GM18505 (cell line): ENCODE measurements around the gene TMEM138.

Experiments used
- ATAC-seq: cut with Tn5 transposase; IDR thresholded peaks from one replicate; pipeline ENCODE4 v1.9.1; 2021; ENCODE audit not compliant: unreplicated experiment
- POLR2A ChIP-seq: IDR thresholded peaks from 4 replicates; pipeline ENCODE4 v1.6.1; 2011; ENCODE audit warnings: borderline replicate concordance; ENCODE audit not compliant: insufficient read depth, insufficient read length; ENCODE audit errors: extremely low read depth

TMEM138 gene

DNA sequence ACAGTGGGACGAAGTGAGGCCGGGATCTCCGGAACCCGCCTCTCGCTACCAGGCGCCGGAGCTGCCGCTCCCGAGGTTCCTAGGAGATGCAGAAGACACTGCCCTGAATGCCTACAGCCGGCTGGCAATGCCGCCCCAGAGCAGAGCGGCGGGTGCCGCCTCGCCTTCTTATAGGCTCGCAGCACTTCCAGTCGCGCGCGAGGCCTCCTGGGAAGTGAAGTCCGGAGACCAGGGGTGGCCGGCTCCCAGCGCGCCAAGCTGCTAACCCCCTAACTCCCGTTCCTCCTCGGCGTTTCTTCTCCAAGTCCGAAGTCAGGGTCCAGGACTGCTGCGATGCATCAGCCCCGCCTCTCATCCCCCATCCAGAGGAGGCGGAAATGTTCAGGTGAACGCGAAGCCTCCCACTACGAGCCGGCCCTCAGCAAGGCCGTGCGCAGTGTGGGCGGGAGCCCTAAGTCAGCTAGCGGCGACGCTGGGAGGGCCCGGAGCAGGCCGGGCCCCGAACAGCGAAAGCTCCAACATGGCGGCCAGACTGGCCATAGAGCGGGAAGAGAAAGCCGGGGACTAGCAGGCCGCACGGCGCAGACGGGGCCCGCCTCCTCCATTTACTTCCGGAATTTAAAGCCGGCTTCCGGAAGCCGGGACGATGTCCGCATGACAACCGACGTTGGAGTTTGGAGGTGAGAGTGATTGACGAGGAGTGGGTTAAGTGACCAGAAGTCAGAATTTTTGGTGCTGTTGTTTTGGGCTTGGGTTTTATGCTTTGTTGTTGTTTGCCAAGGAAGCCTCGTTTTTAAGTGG is at the start of gene TMEM138, which contains the start of gene CYB561A3:
Gene TMEM138 (plus strand): TSS at position 634 of the 801 bp plus-strand sequence. CDS start 2,017 bp downstream, outside the sequence.
Gene CYB561A3 (minus strand): TSS at position 142 of the 801 bp plus-strand sequence. CDS start 5,169 bp downstream, outside the sequence.
- peak; percentile 99 for TF ChIP-seq POLR2A
- ATAC-seq: peak; percentile 77

DNA sequence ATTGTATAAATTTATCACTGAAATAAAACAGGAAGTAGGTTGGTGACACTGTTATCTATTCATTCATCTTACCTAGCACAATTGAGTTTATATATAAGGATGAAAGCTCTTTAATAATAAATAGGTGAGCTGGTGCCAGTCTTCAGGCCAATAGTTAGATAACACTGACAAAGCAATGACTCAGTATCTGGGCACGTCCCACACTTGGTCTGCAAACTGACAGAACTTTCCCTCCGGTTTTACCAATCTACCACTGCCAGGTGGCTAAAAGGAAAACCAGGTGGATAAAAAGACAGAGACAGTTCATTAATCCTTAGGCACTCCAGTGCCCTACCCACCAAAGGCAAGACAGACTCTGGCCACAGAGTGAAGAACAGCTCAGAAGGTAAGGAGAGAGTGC is 46.9 kb upstream of the TMEM138 start:
- ATAC-seq: no peak
- no peak for TF ChIP-seq POLR2A

DNA sequence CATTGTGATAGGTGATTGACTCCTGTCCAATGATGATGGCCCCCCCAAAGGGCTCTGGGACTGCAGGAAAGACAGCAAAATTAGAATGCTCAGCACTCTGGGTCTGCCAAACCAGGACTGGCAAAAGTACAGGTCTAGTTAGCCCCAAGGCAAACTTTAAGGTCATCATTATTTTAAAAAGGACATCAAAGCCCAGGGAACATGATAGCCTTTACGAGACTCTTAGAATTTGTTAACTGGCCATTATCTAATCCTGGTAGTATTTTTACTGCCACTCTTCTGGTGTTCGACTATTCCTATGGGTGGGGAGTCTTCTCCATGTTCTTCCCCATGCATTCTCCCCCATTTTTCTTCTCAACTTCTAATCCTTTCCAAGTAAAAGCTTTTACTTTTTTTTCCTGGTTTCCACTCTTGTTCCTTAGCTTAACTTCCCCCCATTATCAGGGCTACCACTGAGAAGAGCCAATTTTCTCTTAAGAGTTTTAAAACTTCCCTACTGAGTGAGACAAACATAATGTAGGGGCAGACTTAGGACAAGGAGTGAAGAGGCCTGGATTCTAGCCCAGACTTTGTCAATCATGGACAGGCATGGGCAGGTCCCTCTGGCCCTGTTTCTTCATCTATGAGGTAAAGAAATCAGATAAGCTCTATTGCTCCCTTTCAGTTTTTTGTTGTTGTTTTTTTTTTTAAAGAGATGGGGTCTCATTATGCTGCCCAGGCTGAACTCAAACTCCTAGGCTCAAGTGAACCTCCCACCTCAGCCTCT is 36.3 kb upstream of the TMEM138 start:
- no peak for ATAC-seq
- no peak for TF ChIP-seq POLR2A

DNA sequence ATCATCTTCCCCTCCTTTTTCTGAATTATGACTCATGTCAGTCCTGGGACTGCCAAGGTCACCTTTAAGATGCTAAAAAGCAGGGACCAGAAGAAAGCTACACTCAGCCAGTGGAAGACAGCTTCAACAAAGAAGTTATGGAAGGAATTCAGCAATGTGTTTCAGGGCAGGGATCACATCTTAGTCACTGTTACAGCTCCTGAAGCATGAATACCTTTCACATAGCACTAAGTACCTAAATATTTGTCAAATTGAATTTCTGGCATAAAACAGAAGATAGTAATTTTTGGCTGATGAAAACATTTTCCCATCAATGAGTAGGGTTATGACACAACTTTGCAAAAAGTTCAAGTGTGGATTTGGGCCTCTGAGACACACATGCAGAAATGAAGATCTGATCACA is 34.5 kb upstream of the TMEM138 start:
- no peak for ATAC-seq
- no peak for TF ChIP-seq POLR2A

DNA sequence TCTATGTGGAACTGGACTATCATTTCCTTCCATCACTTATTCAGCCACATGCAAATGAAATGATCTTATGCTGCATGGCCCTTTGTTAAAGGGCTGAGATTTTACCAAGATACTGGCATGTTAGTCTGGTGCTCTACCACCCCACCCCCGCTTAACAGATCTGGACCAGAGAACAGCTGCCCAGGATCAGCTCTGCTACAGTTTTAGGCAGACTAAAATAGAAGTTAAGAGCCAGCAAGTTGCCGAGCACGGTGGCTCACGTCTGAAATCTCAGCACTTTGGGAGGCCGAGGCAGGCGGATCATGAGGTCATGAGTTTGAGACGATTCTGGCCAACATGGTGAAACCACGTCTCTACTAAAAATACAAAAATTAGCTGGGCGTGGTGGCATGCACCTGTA is 33.8 kb upstream of the TMEM138 start:
- no peak for TF ChIP-seq POLR2A
- no peak for ATAC-seq

DNA sequence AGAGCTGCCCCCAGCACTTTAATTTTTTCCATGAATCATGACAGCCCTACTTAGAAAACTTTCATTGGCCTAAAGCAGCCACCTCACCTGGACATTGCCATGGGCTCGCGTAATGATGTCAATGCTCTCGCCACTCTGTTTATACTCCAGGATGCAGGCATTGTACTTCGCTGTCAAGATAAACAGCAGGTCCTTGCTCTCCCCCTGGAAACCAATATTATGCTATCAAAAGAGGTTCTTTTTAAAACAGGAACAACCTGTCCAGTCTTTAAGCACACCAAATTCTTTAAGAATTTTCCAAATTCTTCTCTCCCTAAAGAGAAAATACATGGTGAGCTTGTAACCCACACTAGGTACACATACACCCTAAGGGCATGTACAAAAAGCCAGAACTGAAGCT is 32.3 kb upstream of the TMEM138 start:
- no peak for ATAC-seq
- TF ChIP-seq POLR2A: no peak

DNA sequence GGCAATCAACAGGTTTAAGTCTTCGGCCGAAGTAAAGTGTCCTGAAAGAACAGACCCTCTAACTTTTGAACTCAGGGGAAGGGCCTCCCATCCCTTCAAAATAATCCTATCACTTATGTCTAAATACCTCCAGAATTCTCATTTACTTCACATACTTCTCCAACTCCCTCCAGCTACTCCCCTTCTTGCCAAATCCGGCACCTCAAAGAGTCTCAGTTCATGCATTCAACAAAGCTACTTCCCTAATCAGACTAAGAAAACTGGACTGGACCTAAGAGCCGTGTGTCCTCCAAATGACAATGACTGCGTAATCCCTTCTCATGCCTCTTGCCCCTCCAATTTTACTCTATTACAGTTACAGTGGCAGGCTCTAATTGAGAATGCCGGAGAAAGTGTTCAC is 30.5 kb upstream of the TMEM138 start:
- no peak for ATAC-seq
- TF ChIP-seq POLR2A: no peak

DNA sequence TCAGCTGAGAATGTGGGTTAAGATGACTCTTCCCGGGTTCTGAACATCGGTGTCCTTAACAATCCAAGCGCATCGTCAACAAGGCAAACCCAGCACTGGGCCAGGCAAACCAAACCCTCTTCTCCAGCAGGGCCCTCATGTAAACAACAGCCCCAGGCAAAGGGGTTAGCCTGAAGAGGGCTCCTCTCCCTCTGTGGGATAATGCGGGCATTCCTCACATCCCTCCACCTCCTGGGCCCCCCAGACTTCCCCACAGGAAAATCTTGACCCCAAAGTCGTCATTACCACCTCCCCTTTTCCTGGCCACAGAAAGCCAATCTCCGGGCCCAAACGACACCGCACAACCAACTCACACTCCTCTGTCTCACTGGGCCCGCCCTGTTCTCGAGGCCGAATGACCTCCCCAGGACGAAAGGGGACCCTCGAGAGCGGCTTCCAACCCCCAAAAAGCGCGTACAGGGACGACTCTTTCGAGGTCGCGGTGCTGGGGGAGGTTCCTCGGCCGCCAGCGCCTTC is 29.8 kb upstream of the TMEM138 start:
- TF ChIP-seq POLR2A: no peak
- ATAC-seq: no peak

DNA sequence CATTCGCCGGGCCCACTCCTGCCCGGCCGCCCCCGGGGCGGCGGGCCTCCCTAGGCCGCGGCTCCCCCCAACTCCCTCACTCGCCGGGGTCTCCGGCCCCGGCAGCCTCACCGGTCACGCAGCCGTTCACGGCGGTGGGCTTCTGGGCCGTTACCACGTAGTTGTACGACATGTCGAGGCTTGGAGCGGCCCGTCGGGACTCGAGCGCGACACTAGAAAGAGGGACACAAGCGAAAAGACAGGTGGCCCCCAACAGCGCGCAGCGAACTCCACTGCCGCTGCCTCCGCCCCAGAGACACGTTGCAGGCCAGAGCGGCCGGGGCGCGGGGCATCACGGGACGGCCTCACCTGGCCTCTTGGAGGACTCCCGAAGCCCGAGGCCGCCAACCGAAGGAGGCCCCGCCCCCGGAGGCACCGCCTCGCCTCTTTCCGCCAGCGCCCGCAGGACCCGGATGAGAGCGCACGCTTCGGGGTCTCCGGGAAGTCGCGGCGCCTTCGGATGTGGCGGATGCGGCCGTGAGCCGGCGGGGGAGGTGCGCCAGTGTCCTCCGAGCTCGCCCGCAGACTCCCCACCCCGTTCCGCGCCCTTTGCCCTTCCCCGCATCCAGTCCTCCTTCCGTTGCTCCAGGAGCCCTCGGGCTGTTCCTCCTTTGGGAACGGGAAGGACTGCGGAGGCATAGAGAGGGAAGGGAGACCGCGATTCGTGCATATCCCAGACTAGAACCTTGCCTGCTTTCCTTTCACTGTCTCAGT is 29.2 kb upstream of the TMEM138 start, which contains the start of the genes DDB1 and TKFC:
Gene DDB1 (minus strand): TSS at position 309 of the 753 bp plus-strand sequence. CDS start 137 bp downstream, at position 172.
Gene TKFC (plus strand): TSS at position 432 of the 753 bp plus-strand sequence. CDS start 1,501 bp downstream, outside the sequence.
- peak; percentile 89 for ATAC-seq
- TF ChIP-seq POLR2A: peak; percentile 93

DNA sequence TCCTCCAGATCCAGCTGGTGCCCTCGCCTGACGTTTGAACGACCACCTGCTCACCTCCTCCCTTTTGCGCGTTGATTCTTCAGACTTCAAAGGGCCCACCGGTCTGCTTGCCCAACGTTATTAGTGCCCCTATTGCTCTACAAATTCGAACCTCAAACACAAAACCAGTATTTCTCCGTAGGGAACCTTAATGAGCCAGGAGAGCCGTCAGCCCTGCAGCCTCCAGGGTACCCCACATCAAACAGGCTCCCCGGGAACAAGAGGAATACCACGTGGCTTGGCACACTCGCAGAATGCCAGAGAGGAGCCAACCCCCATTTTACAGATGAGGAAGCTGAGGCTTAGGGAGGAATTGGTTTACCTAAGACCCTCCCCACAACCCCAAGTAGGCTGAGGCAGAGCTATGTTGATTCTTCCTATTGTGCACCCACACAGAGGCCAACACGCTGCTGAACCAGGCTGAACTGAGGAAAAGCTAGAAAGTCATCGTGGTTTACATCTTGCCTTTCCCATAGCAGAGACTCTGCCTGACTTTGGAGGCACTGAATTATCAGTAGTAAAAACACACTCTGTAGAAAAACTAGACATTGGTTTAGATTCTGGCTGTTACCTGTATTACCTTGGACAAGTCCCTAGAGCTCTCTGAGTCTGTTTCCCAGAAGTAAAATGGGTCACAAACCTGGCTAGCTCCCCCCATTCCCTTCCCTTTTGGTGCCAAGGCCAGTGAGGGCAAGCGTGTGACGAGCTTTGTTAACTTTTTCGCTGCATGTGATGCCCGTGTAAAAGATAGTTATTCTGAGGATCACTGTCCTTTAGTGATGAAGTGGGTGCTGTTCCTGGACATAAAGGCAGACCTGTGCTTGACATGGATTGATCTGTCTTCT is 28.4 kb upstream of the TMEM138 start:
- no peak for ATAC-seq

DNA sequence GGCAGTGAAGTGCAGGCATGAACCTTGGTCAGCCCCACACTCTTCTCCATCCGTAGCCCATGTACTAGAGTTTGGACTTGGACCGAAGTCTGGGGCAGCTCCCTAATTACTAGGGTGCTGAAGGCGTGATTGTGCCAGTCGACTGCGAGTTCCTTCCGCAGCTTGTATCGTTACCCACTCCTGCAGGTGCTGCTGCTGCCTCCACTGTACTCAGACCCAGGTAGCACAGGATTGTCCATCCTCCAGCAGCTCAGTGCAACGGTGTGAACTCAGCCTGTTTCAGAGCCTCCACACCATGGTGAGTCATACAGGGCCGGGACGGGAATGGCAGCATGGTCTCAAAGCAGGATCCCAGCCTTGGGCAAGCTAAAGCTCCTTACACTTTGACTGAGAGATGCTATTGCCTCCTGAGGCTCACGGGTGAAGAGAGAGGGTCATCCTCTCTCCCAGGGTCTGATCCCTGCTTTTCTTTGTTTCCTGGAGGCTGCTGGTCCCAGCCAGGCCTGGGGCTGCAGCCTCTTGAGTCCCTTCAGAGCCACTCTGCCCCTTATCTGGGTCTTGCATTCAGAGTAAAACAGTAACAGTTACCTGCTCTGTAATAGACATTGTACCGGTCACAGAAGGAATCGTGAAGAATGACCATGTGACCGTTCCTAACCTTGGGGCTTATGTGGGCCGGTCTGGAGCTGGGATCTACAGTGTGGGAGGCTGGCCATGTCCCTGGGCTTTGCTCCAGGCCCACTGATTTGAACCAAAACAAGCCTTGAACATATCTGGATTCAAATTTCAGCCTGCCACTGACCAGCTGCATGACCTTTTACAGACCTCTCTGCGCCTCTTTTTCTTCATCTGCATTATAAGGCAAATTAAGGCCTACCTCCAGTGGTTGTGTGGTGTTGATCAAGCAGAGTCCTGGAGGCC is 27.5 kb upstream of the TMEM138 start:
- ATAC-seq: no peak
- TF ChIP-seq POLR2A: no peak

More for the DNA sequence above, 28.4 kb upstream of the TMEM138 start:
- no peak for TF ChIP-seq POLR2A

DNA sequence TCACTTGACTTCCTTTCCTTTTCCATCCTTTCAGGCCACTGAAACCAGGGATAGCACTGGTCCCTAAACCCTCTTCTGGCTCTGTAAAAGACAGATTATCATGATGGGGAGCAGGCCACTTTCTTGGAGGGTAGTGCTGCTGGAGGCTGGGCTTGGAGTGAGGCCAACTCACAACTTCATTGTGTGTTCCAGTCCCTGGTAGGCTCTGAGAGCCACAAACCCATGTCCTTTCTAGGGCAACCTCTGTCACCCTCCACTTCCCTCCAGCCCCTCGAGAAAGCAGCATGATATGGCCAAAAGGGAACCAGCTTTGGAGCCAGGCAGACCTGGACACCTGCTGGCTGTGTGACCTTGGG is 26.8 kb upstream of the TMEM138 start:
- ATAC-seq: no peak
- TF ChIP-seq POLR2A: no peak
